ENCODE measurements around the gene GIMAP5. TPM values are rescaled to one million over a fixed set of nuclear protein-coding genes. Genes with fewer than 3 reads are reported as not detected.

Gene GIMAP5
- total RNA-seq, 1 donor from 2014 or later: 10.7 TPM

GRCh38 chr7:150780292-150780691 lies 43.1 kb downstream of the GIMAP5 start:
- Histone ChIP-seq H3K9me3 (replicated peaks) (no peaks in the 10 kb centered on the region), H3K27ac (replicated peaks) (no peak overlapping the region), H3K27me3 (ENCODE audit: low read depth) (no peaks in the 10 kb centered on the region), H3K4me1 (peaks cover 21% of the 10 kb centered on the region), H3K36me3 (no peaks in the 10 kb centered on the region), H3K4me3 (no peak overlapping the region)
- intact Hi-C loops (cut with micrococcal nuclease): no loop called here
- TF ChIP-seq CTCF (IDR thresholded peaks at IDR 0.05; ENCODE audit: borderline replicate concordance): no peak
- DNase-seq: no peak

- Histone ChIP-seq H3K27ac (replicated peaks) (peak overlapping the region; percentile 15), H3K9me3 (replicated peaks) (no peaks in the 10 kb centered on the region), H3K4me3 (no peak overlapping the region), H3K36me3 (no peaks in the 10 kb centered on the region), H3K27me3 (ENCODE audit: low read depth) (no peaks in the 10 kb centered on the region), H3K4me1 (peaks cover 29% of the 10 kb centered on the region)
- no peak for TF ChIP-seq CTCF (IDR thresholded peaks at IDR 0.05; ENCODE audit: borderline replicate concordance)
- no peak for DNase-seq
- intact Hi-C loops (cut with micrococcal nuclease): no loop called here
Measured at GRCh38 chr7:150781103-150781502, 43.9 kb downstream of the GIMAP5 start.

- peaks cover 37% of the 10 kb centered on the region for H3K4me1 ChIP-seq
- H3K27ac ChIP-seq (replicated peaks): no peak overlapping the region
- no peak overlapping the region for H3K4me3 ChIP-seq
- intact Hi-C loops (cut with micrococcal nuclease): no loop called here
- H3K9me3 ChIP-seq (replicated peaks): no peaks in the 10 kb centered on the region
- no peaks in the 10 kb centered on the region for H3K27me3 ChIP-seq (ENCODE audit: low read depth)
- no peak for DNase-seq
- no peaks in the 10 kb centered on the region for H3K36me3 ChIP-seq
- no peak for TF ChIP-seq CTCF (IDR thresholded peaks at IDR 0.05; ENCODE audit: borderline replicate concordance)
Measured at GRCh38 chr7:150781961-150782360, 44.7 kb downstream of the GIMAP5 start.

GRCh38 chr7:150784120-150784736 lies 47.0 kb downstream of the GIMAP5 start:
- Histone ChIP-seq H3K4me1 (peaks cover 53% of the 10 kb centered on the region), H3K9me3 (replicated peaks) (no peaks in the 10 kb centered on the region), H3K4me3 (no peak overlapping the region), H3K27me3 (ENCODE audit: low read depth) (no peaks in the 10 kb centered on the region), H3K27ac (replicated peaks) (peak overlapping the region; percentile 76), H3K36me3 (no peaks in the 10 kb centered on the region)
- no peak for DNase-seq
- no peak for TF ChIP-seq CTCF (IDR thresholded peaks at IDR 0.05; ENCODE audit: borderline replicate concordance)
- intact Hi-C loops (cut with micrococcal nuclease): no loop called here

- Histone ChIP-seq H3K4me3 (no peak overlapping the region), H3K36me3 (no peaks in the 10 kb centered on the region), H3K9me3 (replicated peaks) (no peaks in the 10 kb centered on the region), H3K27ac (replicated peaks) (peak overlapping the region; percentile 76), H3K27me3 (ENCODE audit: low read depth) (no peaks in the 10 kb centered on the region), H3K4me1 (peaks cover 54% of the 10 kb centered on the region)
- intact Hi-C loops (cut with micrococcal nuclease): no loop called here
- no peak for DNase-seq
- TF ChIP-seq CTCF (IDR thresholded peaks at IDR 0.05; ENCODE audit: borderline replicate concordance): no peak
Measured at GRCh38 chr7:150784954-150785353, 47.7 kb downstream of the GIMAP5 start.

All from left ventricle myocardium inferior (tissue), 1 donor.